Osteocyte (in vitro differentiated cells): Measurements from ENCODE around the gene GPN1. TPM values are rescaled to one million over a fixed set of nuclear protein-coding genes. Genes with fewer than 3 reads are reported as not detected.

Experiments
- DNase-seq: peaks from one replicate; pipeline ENCODE4 v3.0.0; 2021; ENCODE audit warnings: mixed read lengths; ENCODE audit not compliant: unreplicated experiment; ENCODE audit errors: extremely low spot score
- H3K27ac Mint-ChIP-seq: one replicate; pipeline ENCODE4 v1.8.0; 2021; ENCODE audit warnings: mild to moderate bottlenecking, mixed read lengths; ENCODE audit not compliant: unreplicated experiment
- H3K27me3 Mint-ChIP-seq: one replicate; pipeline ENCODE4 v1.8.0; 2021; ENCODE audit warnings: mixed read lengths; ENCODE audit not compliant: unreplicated experiment
- H3K36me3 Mint-ChIP-seq: one replicate; pipeline ENCODE4 v1.8.0; 2021; ENCODE audit warnings: mixed read lengths; ENCODE audit not compliant: unreplicated experiment
- H3K4me1 Mint-ChIP-seq: one replicate; pipeline ENCODE4 v1.8.0; 2021; ENCODE audit warnings: mixed read lengths; ENCODE audit not compliant: unreplicated experiment
- H3K4me3 Mint-ChIP-seq: one replicate; pipeline ENCODE4 v1.8.0; 2021; ENCODE audit warnings: mild to moderate bottlenecking, moderate library complexity, mixed read lengths; ENCODE audit not compliant: unreplicated experiment
- H3K9me3 Mint-ChIP-seq: one replicate; pipeline ENCODE4 v1.8.0; 2021; ENCODE audit warnings: mixed read lengths; ENCODE audit not compliant: unreplicated experiment
- long read RNA-seq: library from polyadenylated mRNA; unstranded; transcript quantifications from one replicate; pipeline ENCODE4 v2.0.0, GENCODE V29; 2021
- total RNA-seq: library from RNA; stranded (reverse); gene quantifications from 2 replicates; pipeline ENCODE4 v1.2.1, GENCODE V29; 2021
- TF ChIP-seq, protein P1 (sequence below): fragments of 200-600 bp; sonication (generic); IDR thresholded peaks from 2 replicates; pipeline ENCODE4 v1.5.0; 2021; ENCODE audit warnings: antibody characterized with exemption, mild to moderate bottlenecking, moderate library complexity

Gene GPN1
- 28.6 and 28.8 TPM in 2 replicates for total RNA-seq
- long read RNA-seq, transcript GPN1-212 (14 exons, 1,832 nt) = major isoform, 293 of 316 reads
- long read RNA-seq, partial matches to known transcripts = 5 of 316 reads
- long read RNA-seq, other reads (novel, unspliced or antisense) = 18 of 316 reads

DNA sequence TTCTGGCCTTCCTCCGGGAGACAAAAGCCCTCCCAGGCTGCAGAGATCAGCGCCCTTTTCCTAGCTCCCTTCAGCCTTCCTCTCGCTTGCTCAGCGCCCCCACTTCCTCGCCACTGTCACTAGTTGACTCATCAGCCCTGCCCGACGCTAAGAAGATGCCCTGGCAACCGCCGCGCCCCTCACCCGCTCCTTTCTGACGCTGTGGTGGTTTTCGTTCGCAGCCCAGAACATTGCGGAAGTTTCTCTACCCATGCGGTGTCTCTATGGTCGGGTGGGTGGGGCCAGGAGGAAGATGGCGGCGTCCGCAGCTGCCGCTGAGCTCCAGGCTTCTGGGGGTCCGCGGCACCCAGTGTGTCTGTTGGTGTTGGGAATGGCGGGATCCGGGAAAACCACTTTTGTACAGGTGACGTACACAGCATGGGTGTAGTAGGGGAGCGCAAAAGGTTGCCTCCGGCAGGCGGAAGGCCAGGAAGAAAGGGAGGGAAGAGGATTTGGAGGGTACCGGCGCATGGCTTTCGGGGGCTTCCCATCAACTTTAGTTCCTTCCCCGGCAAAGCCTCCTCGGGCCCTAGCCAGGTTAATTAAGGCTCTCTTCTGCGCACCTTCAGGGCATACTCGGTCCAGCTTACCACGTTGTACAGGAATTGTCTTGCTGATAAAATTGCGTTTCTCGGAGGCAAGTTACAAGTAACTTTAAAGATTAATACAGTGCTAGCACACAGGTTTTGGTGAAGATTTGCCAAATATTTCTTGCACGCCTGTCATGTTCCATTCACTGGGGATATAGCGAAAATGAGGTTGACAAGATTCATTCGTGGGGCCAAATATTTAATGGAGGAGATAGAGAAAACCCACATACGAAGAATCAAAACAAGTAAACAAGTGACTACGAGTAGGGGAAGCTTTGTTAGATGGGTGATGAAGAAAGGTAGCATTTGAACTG, at the start of gene GPN1, which contains the start of gene CCDC121:
GPN1 (plus strand) TSS at position 284 of the 943 bp plus-strand sequence; CDS start at position 293, 9 bp downstream.
CCDC121 (minus strand) TSS at position 246 of the 943 bp plus-strand sequence. CDS start 1,213 bp downstream, outside the sequence.
- H3K27ac Mint-ChIP-seq = no peak within 1 kb of the TSS
- DNase-seq = peak; percentile 94
- no peaks in the 10 kb centered on the region for H3K9me3 Mint-ChIP-seq
- TF ChIP-seq, protein P1, sequence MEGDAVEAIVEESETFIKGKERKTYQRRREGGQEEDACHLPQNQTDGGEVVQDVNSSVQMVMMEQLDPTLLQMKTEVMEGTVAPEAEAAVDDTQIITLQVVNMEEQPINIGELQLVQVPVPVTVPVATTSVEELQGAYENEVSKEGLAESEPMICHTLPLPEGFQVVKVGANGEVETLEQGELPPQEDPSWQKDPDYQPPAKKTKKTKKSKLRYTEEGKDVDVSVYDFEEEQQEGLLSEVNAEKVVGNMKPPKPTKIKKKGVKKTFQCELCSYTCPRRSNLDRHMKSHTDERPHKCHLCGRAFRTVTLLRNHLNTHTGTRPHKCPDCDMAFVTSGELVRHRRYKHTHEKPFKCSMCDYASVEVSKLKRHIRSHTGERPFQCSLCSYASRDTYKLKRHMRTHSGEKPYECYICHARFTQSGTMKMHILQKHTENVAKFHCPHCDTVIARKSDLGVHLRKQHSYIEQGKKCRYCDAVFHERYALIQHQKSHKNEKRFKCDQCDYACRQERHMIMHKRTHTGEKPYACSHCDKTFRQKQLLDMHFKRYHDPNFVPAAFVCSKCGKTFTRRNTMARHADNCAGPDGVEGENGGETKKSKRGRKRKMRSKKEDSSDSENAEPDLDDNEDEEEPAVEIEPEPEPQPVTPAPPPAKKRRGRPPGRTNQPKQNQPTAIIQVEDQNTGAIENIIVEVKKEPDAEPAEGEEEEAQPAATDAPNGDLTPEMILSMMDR = no peak
- H3K36me3 Mint-ChIP-seq = peaks cover 29% of the 10 kb centered on the region
- H3K4me1 Mint-ChIP-seq = peaks cover 26% of the 10 kb centered on the region
- H3K27me3 Mint-ChIP-seq = no peaks in the 10 kb centered on the region
- H3K4me3 Mint-ChIP-seq = no peak within 1 kb of the TSS

DNA sequence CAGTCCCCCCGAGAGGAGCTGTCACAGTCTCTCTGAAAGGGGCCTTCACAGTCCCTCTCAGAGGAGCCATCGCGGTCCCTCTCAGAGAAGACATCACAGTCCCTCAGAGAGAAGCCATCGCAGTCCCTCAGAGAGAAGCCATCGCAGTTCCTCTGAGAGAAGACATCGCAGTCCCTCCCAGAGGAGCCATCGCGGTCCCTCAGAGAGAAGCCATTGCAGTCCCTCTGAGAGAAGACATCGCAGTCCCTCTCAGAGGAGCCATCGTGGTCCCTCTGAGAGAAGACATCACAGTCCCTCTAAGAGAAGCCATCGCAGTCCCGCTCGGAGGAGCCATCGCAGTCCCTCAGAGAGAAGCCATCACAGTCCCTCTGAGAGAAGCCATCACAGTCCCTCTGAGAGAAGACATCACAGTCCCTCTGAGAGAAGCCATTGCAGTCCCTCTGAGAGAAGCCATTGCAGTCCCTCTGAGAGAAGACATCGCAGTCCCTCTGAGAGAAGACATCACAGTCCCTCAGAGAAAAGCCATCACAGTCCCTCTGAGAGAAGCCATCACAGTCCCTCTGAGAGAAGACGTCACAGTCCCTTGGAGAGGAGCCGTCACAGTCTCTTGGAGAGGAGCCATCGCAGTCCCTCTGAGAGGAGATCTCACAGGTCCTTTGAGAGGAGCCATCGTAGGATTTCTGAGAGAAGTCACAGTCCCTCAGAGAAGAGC, 47.3 kb upstream of the GPN1 start:
- H3K27ac Mint-ChIP-seq = peak overlapping the region; percentile 34
- H3K4me1 Mint-ChIP-seq = peaks cover 31% of the 10 kb centered on the region
- TF ChIP-seq, protein P1 = no peak
- DNase-seq = no peak
- H3K4me3 Mint-ChIP-seq = peak overlapping the region; percentile 35
- H3K9me3 Mint-ChIP-seq = peaks cover 34% of the 10 kb centered on the region
- no peaks in the 10 kb centered on the region for H3K27me3 Mint-ChIP-seq
- peaks cover 13% of the 10 kb centered on the region for H3K36me3 Mint-ChIP-seq

DNA sequence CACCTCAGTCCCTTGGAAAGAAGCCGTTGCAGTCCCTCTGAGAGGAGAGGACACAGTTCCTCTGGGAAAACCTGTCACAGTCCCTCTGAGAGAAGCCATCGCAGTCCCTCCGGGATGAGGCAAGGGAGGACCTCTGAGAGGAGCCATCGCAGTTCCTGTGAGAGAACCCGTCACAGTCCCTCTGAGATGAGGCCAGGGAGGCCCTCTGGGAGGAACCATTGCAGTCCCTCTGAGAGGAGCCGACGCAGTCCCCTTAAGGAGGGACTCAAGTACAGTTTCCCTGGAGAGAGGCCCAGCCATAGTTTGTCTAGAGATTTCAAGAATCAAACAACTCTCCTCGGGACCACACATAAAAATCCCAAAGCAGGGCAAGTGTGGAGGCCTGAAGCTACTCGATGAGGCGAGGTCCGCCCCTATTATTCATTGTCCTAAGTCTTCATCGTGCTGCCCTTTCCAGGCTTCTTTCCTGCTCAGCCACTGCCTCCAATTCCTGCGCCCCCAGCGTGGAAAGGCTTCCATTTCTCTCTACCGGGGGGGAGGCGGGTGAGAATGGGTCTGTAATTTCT, 46.6 kb upstream of the GPN1 start:
- Mint-ChIP-seq H3K27ac (peak overlapping the region; percentile 97), H3K27me3 (no peaks in the 10 kb centered on the region), H3K4me1 (peaks cover 35% of the 10 kb centered on the region), H3K9me3 (peaks cover 33% of the 10 kb centered on the region), H3K36me3 (peaks cover 13% of the 10 kb centered on the region), H3K4me3 (peak overlapping the region; percentile 86)
- TF ChIP-seq, protein P1 = no peak
- no peak for DNase-seq

DNA sequence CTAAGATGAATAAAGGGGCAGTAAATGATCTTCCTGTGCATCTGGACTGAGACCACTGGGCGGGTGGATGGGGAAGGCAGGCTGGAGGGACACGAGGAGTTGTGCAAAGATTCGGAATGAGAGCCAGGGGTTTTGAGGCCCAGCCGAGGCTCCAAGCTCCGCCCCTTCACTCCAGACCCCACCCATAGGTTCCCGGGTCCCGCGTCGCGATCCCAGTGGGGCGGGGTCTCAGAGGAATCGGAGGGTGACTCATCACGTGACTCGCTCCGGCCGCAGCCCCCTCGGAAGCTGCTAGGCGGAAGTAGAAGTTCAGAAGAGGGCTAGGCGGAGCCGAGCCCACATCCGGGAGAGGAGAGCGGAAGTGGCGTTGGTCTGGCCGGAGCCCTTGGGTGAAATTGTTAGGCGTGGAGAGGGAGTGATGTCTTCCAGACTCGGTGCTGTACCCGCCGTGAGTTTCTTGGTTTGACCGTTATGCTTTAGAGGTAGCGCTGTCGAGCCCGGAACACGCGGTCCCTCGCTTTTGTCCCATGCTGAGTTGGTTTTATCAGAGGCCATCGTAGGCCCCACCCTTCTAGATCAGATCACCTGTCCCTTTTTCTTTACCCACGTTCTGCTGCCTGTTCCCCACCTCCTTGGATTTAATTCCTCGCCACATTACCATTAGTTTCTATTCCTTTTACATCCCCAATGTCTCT, 46.0 kb upstream of the GPN1 start, which contains the start of gene ZNF512:
ZNF512 (plus strand) TSS at position 348 of the 695 bp plus-strand sequence; CDS start at position 419, 71 bp downstream.
- Mint-ChIP-seq H3K4me3 (peak within 1 kb of the TSS; percentile 86), H3K27me3 (no peaks in the 10 kb centered on the region), H3K4me1 (peaks cover 36% of the 10 kb centered on the region), H3K9me3 (peaks cover 27% of the 10 kb centered on the region), H3K27ac (peak within 1 kb of the TSS; percentile 97), H3K36me3 (peaks cover 10% of the 10 kb centered on the region)
- TF ChIP-seq, protein P1 = peak; percentile 9
- peak; percentile 94 for DNase-seq
